HepG2 (cell line): ENCODE results near the gene BST1. TPM values are rescaled to one million over a fixed set of nuclear protein-coding genes. Genes with fewer than 3 reads are reported as not detected.

Experiments used
- ATAC-seq: fragments of 200-7000 bp; cut with Tn5 transposase; 3 replicates; pipeline ENCODE4 v1.9.1; 2020; ENCODE audit warnings: mild to moderate bottlenecking, moderate library complexity
- BruUV-seq: library from RNA; stranded (reverse); fragments of 400-500 nt; replicated peaks from 2 replicates; lab custom pipeline; 2021; lab: Mats Ljungman, UMichigan
- CTCF ChIA-PET: fragments of 300-600 bp; formaldehyde crosslinking; extraction: SDS; loops from one replicate; lab custom pipeline; 2021; ENCODE audit warnings: low total read pairs, inconsistent platforms, low intra/inter-chr PET ratio; lab: Yijun Ruan, JAX
- POLR2A ChIA-PET: fragments of 350-600 bp; sonication (Branson Sonifier 250); formaldehyde crosslinking; loops from one replicate; lab custom pipeline; 2020; ENCODE audit warnings: antibody characterized with exemption, inconsistent platforms; lab: Yijun Ruan, JAX
- DNase-seq: peaks from one replicate; pipeline ENCODE4 v3.0.0-alpha.2; 2015; ENCODE audit warnings: low spot score
- FAIRE-seq: peaks from 3 replicates; lab custom pipeline; 2011; peaks lifted over from hg19 to GRCh38; lab: Jason Lieb, UNC
- H2AFZ ChIP-seq: one replicate; pipeline ENCODE4 v1.6.1; 2011; ENCODE audit warnings: low read length, inconsistent platforms
- H3K27ac ChIP-seq: fragments of 300-600 bp; 3 replicates; pipeline ENCODE4 v1.8.0; 2011; ENCODE audit warnings: mixed run types, mild to moderate bottlenecking, mixed read lengths, low read length, inconsistent platforms; ENCODE audit not compliant: insufficient read depth; ENCODE audit errors: extremely low read length
- H3K27me3 ChIP-seq, 2 experiments: fragments of 200-600 bp in 1 of 2; 2 replicates in 1 of 2; 3 replicates in 1 of 2; pipeline versions ENCODE4 v1.6.0 to v1.8.0; 2011; ENCODE audit warnings: low read length in 2 of 2, mild to moderate bottlenecking in 2 of 2, moderate library complexity in 2 of 2, inconsistent platforms in 1 of 2; ENCODE audit not compliant: insufficient read depth in 2 of 2, control insufficient read depth in 1 of 2
- H3K36me3 ChIP-seq, 2 experiments: fragments of 200-600 bp in 1 of 2; replicated peaks in 1 of 2; 2 replicates in 1 of 2; 3 replicates in 1 of 2; pipeline versions ENCODE4 v1.5.1 to v1.8.0; 2011; ENCODE audit warnings: low read length in 2 of 2, inconsistent platforms in 1 of 2; ENCODE audit not compliant: insufficient read depth in 2 of 2, control insufficient read depth in 1 of 2
- H3K4me1 ChIP-seq: 2 replicates; pipeline ENCODE4 v1.5.1; 2012; ENCODE audit warnings: low read length, inconsistent platforms; ENCODE audit not compliant: insufficient read depth
- H3K4me2 ChIP-seq: 2 replicates; pipeline ENCODE4 v1.6.0; 2011; ENCODE audit warnings: low read depth, low read length, inconsistent platforms
- H3K4me3 ChIP-seq, 3 experiments: fragments of 200-600 bp in 1 of 3; sonication (generic), shearing (Covaris generic) in 1 of 3; replicated peaks in 1 of 3; 2 replicates each; pipeline ENCODE4 v1.5.1; 2011 to 2016; ENCODE audit warnings: low read length in 3 of 3, inconsistent platforms in 2 of 3, low read depth in 2 of 3, mild to moderate bottlenecking in 2 of 3, control low read depth in 1 of 3, mixed read lengths in 1 of 3; ENCODE audit not compliant: insufficient read depth in 1 of 3
- H3K79me2 ChIP-seq: one replicate; pipeline ENCODE4 v1.6.1; 2011; ENCODE audit warnings: low read length, inconsistent platforms; ENCODE audit not compliant: insufficient read depth
- H3K9ac ChIP-seq: 2 replicates; pipeline ENCODE4 v1.6.0; 2011; ENCODE audit warnings: mild to moderate bottlenecking, low read depth, low read length, inconsistent platforms; ENCODE audit not compliant: insufficient read depth
- H3K9me3 ChIP-seq: 2 replicates; pipeline ENCODE4 v1.5.1; 2012; ENCODE audit warnings: mild to moderate bottlenecking, low read length
- H4K20me1 ChIP-seq: 2 replicates; pipeline ENCODE4 v1.6.0; 2011; ENCODE audit warnings: inconsistent platforms, mild to moderate bottlenecking, low read length, moderate library complexity; ENCODE audit not compliant: insufficient read depth
- ATF1 ChIP-seq: IDR thresholded peaks from 2 replicates; pipeline ENCODE4 v1.6.1; 2016; ENCODE audit warnings: mild to moderate bottlenecking, control low read depth
- DNMT3B ChIP-seq: conservative IDR thresholded peaks from 2 replicates; pipeline ENCODE4 v1.6.1; 2016; ENCODE audit warnings: missing biosample characterization, control low read depth
- HDAC2 ChIP-seq: sonication (generic); formaldehyde crosslinking; IDR thresholded peaks from 2 replicates; pipeline ENCODE4 v1.4.0; 2020; ENCODE audit warnings: missing genetic modification reagents
- RELA ChIP-seq: sonication (generic); formaldehyde crosslinking; IDR thresholded peaks from 2 replicates; pipeline ENCODE4 v1.4.0; 2020; ENCODE audit warnings: missing genetic modification reagents
- RFXAP ChIP-seq: sonication (generic); formaldehyde crosslinking; IDR thresholded peaks from 2 replicates; pipeline ENCODE4 v1.4.0; 2020; ENCODE audit warnings: missing genetic modification reagents, borderline replicate concordance
- ZNF280D ChIP-seq: sonication (generic); formaldehyde crosslinking; IDR thresholded peaks from 2 replicates; pipeline ENCODE4 v1.5.1; 2020; ENCODE audit warnings: mild to moderate bottlenecking, missing genetic modification reagents
- WGBS: methylation state at CpG from one replicate; pipeline ENCODE4 v1.1.6; 2017; ENCODE audit warnings: low lambda C conversion rate; 5-methylcytosine and 5-hydroxymethylcytosine counted together
- in situ Hi-C: cut with HindIII; loops from 2 replicates; pipeline ENCODE4 v1.10.0; 2017; ENCODE audit warnings: low pct_unique_long_range_greater_than_20kb; ENCODE audit not compliant: extremely low pct_ligation_motif_present
- intact Hi-C: fragments of 100-400 bp; cut with micrococcal nuclease; formaldehyde crosslinking; loops from one replicate; pipeline ENCODE4 v1.10.0; 2022; ENCODE audit not compliant: unreplicated experiment
- polyA plus RNA-seq, 8 experiments: library from polyadenylated mRNA; depleted of rRNA in 3 of 8; stranded (reverse) in 7 of 8; unstranded in 1 of 8; fragments of >200 nt; fragmentation: Illumina TruSeq in 4 of 8; extraction: Trizol in 4 of 8; gene quantifications; 2 replicates each; pipeline versions ENCODE4 v1.2.1 to v1.2.3, GENCODE V29; 2011 to 2016; ENCODE audit warnings: low read depth in 4 of 8, missing spikeins in 1 of 8, mixed read lengths in 1 of 8; ENCODE audit not compliant: insufficient read depth in 1 of 8
- total RNA-seq, 5 experiments: library from RNA; depleted of rRNA; stranded (reverse); fragments of >200 nt; fragmentation: Illumina TruSeq; extraction: Trizol; gene quantifications; 2 replicates each; pipeline ENCODE4 v1.2.3, GENCODE V29; 2016; ENCODE audit warnings: low read depth in 1 of 5

Gene BST1
- total and polyA plus RNA-seq, 2 of the 13 experiments (the other 11 are each of a cell fraction or from before 2014, with no cell fraction given), result 0.09 to 0.49 TPM

- CTCF ChIA-PET, result no interaction called here
- H3K4me2 ChIP-seq, result no peak overlapping the region
Measured at GRCh38 chr4:15691346-15692135, 11.3 kb upstream of the BST1 start.

More at GRCh38 chr4:15691346-15692135, 11.3 kb upstream of the BST1 start:
- ATAC-seq, result peak; percentile 49; the same call in 2 of the 3 replicates
- Histone ChIP-seq H3K4me1 (no peaks in the 10 kb centered on the region), H3K27me3 (no peaks in the 10 kb centered on the region), H3K4me3 (no peak overlapping the region), H3K9ac (no peak overlapping the region), H3K79me2 (no peaks in the 10 kb centered on the region), H4K20me1 (no peaks in the 10 kb centered on the region), H2AFZ (no peak overlapping the region), H3K27ac (no peak overlapping the region), H3K36me3 (peaks cover 0 to 2% of the 10 kb centered on the region in 2 experiments; a peak in 2 of 5 replicates), H3K9me3 (no peaks in the 10 kb centered on the region)
- FAIRE-seq, result no peak
- POLR2A ChIA-PET, result interaction anchor here (1.0 to 1.1 kb wide), 2 partner anchors 8 to 10 kb away, joined by 3 to 10 read pairs; partner anchors contain the start of gene FAM200B
- DNase-seq, result peak; percentile 14
- no TSS peak for BruUV-seq
- in situ Hi-C loops (no loop called here), intact Hi-C loops (no loop called here)
- TF ChIP-seq RELA (CRISPR knock-in tag) (no peak), ATF1 (CRISPR knock-in tag) (no peak), ZNF280D (CRISPR knock-in tag) (no peak), RFXAP (CRISPR knock-in tag) (no peak), HDAC2 (CRISPR knock-in tag) (no peak), DNMT3B (no peak)
- WGBS, result 76% methylated on average over 3 of the region's 3 CpGs
